GM19452 (cell line): ENCODE data around the gene SNAP23.
"Not testable (repeated sequence)": the region's sequence is repeated elsewhere in the genome, so short reads cannot be mapped to it uniquely, and the experiment has no call there.

ENCODE experiments used
- ATAC-seq: cut with Tn5 transposase; IDR thresholded peaks from one replicate; pipeline ENCODE4 v1.9.1; 2021; ENCODE audit not compliant: unreplicated experiment

SNAP23 gene

GRCh38 chr15:42556550-42557207, 61.2 kb downstream of the SNAP23 start:
- ATAC-seq: not testable (repeated sequence)

DNA sequence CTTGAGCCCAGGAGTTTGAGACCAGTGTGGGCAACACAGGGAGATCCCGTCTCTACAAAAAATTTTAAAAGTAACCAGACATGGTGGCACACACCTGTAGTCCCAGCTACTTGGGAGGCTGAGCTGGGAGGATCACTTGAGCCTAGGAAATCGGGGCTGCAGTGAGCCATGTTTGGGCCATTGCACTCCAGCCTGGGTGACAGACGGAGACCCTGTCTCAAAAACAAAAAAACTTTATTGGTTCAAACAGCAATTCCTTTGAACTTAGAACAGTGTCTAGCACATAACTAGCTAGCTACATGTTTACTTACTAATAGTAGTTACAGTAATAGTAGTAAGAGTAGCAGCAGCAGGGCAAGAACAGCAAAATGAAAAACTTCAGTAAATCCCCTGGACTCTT, 63.3 kb downstream of the SNAP23 start:
- ATAC-seq: no peak

DNA sequence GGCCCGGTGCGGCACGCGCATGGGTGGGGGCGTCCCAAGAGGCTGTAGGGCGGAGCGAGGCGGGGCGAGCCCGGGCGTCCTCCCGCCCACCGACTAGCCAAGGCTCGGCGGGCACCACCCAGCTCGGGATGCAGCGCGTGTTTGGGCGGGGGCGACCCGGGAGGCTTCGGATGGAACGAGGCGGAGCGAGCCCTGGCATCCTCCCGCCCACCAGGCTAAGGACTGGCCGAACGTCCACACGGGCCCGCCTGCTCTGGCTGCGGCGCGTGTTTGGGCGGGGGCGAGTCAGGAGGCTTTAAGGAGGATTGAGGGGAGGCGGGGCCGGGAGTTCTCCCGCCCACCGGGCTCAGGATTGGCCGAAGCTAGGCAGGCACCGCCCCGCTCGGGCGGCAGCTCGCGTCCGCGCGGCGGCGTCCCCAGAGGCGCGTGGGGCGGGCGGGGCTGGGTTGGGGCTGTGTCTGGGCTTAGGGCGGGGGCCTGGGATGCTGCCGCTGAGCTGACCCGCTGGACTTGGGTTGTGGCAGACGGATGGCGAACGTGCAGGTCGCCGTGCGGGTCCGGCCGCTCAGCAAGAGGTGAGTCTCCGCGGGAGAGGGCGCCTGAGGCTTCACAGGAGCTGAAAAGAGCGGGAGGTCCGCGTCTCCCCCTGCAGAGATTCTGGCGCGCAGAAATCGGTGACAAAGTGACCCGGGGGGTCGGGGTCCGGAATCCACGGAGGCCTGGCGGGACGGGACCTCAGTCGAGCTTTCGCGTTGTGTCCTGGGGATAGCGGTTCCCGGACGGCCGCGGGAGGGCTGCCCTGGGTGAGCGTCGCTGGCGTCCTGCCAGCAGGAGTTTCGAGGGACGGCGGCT, 80.0 kb downstream of the SNAP23 start, which contains the start of gene STARD9:
Gene STARD9 (plus strand): TSS at position 419 of the 852 bp plus-strand sequence. CDS start 110 bp downstream, at position 529.
- ATAC-seq: peak; percentile 93

DNA sequence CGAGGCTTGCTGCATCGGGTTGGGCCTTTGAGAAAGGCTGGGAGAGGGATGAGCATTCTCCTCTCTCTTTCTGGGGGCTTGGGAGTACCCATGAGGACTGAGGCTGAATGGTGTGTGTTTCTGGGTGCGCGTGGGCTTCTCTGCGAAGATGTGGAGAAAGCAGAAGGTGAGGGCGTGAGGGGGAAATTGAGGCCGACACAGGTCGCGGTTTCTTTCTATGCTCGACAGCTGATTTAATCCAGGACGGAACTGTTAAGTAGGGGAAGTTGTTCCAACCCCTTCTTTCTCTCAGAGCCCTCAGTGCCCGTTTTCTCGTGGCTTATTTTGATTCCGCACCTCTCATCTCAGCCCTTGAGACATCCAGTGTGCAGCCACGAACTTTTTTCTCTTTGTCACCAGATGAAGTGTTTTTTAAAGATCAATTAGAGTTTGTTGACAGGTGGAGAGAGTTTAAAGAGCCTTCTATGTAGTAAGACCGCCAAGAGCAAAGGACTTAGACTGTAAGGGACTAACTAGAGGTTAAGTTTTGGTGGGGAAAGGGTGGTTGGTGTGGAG, 80.7 kb downstream of the SNAP23 start:
- ATAC-seq: no peak

GRCh38 chr15:42576776-42577175, 81.3 kb downstream of the SNAP23 start:
- no peak for ATAC-seq

DNA sequence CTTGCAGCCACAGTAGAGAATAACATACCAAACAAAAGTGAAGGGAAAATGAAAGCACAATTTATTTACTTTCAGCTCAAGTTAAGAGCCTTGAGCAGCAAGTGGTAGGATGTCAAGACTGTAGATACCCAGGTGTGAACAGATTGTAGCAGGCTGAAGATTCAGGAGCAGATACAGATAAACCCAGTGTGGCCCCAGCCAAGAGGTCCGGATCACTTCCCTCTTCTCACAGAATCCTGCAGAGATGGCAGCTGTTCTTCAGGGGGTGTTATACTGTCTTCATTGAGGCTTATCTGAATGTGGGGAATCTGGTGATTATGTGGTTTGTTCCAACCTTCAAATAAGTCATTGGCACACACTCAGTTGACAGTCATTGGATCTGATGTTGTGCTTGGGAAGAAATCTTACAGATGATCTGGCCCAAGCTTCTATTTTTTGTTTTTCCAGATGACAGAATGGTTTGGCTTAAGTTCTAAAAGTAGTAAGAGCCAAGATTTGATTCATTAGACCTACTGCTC, 82.1 kb downstream of the SNAP23 start:
- ATAC-seq: no peak

DNA sequence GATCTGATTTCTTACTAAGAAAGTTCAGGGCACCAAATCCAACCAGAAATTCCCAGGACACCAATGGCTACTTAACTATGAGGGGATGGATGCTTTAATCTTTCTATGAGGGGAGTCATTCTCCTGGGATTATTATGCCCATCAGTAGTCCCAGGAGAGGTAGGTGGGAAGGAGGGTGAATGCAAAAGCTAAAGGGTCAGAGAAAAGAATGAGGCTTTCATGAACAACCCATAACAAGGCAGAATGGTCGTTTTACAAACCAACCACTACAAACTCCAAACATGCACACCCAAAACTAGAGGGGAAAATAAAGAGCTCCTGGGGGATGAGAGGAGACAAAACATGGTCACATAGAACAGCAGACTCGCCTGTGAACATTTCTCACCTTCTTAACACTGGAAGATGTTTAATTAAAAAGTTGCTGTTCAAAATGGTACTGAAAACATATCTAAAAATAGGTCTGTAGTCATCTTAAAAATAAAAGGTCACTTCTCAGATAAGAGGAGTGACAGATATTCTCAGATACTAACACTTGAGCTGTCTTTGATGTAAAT, 83.6 kb downstream of the SNAP23 start:
- ATAC-seq: no peak

GRCh38 chr15:42581272-42581730, 85.9 kb downstream of the SNAP23 start:
- peak; percentile 74 for ATAC-seq
